Muscle of arm (tissue), 12 donors: ENCODE measurements around the gene GPANK1. TPM values are rescaled to one million over a fixed set of nuclear protein-coding genes. Genes with fewer than 3 reads are reported as not detected.

Experiments
- DNase-seq: peaks from one replicate; pipeline ENCODE4 v3.0.0-alpha.2; 2013
- polyA plus RNA-seq, 12 donors: library from polyadenylated mRNA; unstranded; fragments of 120-200 nt; gene quantifications; one replicate each; pipeline ENCODE4 v1.2.1, GENCODE V29; 2013; ENCODE audit not compliant: insufficient read length in 12 of 12

The GPANK1 gene
- polyA plus RNA-seq, 12 donors, result 12.1 to 25.8 (median 13.5) TPM; not detected in 1

DNA sequence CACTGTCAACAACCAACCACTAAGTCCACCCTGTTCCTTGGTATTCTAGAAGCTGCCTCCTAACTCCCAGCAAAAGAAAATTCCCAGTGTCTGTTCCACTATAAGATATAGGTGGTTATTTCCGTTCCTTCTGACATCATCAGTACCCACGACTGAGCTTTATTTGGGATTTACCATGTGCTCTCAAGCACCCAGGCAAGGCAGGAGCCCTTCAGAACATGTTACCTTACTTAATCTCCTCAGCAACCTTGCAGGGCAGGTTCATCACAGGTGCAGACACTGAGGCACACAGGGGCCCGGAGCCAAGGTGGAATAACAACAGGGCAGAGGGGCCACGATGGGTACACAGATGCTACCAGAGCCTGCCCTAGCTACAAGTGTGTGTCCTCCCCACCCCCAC is 27.6 kb upstream of the GPANK1 start:
- DNase-seq, result no peak

DNA sequence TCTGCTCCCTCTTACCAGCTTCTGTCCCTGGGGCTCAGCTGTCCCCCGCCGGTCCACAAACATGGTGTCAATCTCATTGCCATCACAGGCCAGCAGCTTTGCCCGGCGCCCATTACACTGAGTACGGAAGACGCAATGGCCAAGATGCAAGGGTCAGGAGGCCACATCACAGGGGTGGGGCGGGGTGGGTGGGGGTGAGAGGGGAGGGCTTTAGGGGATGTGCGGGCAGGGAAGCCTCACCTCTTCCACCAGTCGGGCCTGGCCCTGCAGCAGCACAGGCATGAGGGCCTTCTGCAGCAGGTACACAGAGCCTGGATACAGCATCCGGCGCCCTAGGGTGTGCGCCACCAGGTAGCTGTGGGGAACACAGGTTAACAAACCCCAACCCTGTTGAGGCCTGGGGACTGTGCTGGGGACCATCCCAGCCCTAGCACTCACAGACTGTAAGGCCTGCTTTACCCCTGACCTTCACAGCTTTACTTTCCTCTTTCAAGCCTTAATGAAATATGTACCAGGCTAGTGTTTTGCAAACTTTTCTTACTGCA is 26.8 kb upstream of the GPANK1 start:
- no peak for DNase-seq

DNA sequence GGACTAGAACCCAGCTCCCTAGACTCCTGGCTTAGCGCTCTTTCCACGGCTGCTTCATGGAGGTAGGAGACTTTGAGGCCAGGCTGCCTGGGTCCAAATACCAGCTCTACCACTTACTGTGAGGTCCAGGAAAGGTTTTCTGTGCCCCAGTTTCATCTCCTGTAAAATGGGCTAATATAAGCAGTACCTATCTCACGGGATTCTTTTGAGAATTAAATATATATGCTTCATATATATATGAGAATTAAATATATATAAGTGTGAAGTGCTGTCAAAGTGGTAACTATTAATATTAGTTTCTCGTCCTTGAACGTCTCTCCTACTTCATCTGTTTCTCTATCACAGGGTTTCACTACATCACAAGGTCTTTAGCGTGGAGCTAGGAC is 26.3 kb upstream of the GPANK1 start:
- no peak for DNase-seq

DNA sequence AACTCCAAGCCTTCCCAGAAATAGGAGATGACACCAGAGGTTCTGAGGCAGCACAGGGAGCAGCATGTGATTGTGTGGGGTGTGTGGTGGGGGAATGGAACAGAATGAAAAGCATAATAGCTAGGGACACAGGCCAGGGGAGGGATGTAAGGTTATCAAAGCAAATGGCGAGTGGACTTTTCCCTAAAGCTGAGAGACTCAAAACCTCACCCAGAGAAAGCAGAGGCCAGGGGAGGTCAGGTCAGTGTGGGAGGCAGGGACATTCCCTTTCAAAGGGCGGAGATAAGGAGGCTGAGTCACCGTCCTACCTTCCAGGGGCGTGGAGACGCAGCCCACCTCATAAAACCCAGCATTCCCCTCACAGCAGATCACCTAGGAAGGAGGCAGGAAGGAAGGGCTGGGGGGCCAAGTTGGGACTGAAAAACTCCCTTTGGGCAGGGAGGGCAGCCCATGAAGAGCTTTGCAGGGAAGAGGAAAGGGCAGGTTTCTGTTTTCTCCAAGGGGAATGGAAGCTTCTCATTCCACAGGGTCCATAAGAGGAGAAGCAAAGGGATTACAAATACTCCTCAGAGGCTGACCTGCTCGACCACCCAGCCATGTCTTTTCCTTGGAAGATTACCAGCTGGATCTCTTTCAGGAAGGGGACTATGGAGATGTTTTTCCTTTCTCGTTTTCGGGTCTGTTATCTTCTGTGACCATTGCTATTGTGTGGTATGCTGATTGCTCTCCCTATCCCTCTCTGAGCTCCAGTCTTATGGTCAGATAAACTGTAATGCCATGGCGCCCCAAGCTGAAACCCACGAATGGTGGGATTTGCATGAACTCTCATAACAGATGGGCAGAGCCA is 25.7 kb upstream of the GPANK1 start:
- DNase-seq, result no peak

DNA sequence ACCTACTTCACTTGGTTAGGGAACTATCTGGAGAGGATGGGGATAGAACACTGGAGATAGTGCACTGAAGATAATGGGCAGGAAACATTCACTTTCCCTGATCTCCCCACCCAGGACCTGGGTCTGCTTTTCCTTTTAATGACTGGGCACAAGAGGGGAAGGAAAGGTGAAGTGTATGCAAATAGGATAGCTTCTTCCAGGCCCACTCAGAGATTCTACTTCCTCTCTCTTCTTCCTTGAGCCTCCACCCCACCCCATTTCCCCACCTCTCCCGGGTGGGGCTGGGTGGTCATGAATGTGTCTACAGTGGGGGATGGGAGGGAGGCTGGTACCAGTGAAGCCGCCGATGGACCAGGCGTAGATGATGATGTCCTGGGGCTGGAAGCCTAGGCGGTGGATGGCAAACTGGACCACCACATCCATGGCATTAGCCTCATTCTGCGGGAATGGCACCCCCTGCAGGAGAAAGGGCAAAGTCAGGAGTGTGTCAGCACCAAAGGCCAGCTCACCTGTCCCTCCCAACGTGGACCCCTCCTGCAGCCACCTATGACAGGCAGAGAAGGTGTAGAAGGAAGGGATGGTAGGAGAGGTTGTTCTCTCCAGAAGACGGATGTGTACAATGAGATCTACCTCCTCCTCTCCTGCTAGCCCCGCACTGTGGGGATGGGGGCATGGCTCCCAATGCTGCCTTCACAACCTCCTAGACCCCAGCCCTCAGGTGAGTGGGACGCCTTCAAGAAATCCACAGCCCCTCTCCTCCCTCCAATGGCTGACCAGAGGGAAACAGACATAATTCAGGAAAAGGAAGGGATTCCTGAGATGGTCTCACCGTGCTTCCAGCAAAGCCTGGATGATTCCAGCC is 24.7 kb upstream of the GPANK1 start:
- no peak for DNase-seq

DNA sequence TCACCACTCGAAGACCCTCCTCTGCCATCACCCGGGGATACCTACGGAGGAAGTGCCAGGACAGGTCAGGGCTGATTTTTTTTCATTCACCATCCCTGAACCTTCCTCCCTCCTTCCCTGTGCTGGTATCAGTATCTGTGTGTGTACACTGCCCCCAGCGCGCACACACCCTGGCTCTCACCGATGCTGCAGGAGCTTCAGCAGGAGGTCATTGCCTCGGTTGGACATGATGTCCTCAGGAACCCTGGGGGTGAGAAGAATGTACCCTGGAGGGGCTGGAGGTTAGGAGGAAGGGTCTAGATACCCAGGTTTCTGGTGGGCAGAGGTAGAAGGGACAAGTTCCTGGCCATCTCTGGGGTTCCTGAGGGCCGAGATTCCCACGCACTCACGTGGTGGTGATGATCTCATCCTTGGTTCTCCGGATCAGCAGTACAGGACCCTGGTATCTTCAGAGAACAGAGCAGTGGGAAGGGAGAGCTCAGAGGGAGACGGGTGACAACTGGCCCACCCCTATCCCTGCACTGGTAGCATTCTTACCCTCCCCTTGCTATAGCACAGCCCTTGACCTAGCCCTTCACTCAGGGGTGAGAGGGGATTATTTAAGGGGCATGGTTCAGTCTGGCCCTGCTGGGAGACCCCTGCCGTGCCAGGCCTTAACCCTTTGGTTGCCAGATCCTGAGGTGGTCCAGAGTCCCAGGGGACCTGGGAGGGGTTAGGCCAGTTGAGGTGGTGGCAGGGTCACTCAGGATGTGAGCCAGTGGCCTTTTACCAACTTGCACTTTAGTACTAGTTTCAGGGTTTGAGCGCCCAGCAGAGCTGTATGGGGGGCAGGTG is 23.3 kb upstream of the GPANK1 start:
- no peak for DNase-seq

DNA sequence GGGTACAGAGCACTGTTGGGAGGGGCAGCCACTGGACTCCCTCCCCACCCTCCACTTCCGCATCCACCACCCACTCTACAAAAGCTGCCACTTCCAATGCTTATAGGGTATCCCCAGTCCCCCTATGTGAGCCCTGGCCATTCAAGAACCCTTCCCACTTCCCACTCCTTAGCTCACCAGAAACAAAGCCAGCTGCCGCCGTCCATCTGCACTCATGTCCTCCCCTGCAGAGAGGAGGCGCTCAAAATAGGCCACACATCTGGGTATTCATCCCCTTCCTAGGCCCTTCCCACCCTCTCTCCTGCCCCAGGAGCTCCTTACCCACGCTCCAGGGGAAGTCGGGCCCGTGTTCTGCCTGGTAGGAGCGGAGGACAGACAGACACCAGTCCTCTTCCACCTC is 22.5 kb upstream of the GPANK1 start:
- no peak for DNase-seq

DNA sequence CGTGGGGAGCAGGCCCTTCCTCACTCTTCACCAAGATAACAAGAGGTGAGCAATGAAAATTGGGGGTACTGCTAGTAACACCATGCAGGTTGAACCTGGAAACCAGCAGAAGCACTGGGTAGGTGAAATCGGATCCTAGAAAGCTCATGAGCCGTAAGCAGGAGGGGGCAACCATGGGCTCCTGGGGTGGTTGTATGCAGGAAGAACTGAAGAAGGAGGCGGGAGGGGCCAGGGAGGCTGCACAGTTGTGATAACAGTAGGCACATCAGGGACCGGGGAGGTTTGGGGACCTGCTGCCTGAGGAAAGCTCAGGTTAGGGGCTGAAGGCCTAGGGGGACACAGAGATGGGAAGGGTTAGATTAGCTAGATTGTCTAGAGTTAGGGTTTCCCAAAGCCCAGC is 21.7 kb upstream of the GPANK1 start:
- no peak for DNase-seq

DNA sequence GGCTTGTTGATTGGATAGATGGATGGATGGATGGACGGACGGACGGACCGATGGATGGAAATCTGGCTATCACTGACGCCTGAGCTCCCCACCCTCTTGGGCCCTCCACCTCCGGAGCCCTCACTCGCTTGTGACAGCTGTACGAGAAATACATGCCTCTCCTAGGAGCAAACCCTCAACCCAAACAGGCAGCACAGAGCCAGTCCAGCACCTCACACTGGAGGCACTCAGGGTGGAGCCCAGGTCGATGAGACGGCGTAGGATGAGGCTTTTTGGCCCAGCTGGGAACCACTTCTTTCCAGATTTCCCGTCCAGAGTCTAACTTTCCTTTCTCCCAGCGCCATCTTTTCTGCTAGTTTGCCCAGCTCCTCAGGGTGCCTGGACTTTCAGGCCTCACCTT is 18.8 kb upstream of the GPANK1 start:
- no peak for DNase-seq

DNA sequence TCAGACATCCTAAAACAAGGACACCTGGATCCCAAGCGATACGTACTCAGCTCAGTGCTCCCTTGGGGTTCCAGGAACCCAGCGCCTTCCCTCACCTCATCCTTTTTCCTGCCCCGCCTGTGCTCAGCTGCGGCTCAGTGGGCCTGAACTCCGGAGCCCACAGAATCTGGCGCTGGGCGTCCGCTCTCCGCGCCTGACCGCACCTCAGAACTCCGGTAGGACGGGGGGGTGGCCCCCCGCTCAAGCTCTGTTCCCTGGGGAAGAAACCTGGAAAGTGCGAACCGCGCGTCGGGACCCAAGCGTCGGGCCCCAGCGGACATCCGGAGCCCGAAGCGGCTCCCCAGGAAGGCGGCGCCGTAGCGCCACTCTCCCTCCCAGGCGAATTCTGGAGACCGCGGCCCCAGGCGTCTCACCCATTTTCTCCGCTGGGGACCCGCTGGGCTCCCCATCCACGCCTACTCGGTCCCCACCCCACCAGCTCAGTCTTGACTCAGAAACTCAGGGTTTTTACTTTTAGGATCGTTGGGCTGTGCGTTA is 16.4 kb upstream of the GPANK1 start:
- DNase-seq, result no peak

DNA sequence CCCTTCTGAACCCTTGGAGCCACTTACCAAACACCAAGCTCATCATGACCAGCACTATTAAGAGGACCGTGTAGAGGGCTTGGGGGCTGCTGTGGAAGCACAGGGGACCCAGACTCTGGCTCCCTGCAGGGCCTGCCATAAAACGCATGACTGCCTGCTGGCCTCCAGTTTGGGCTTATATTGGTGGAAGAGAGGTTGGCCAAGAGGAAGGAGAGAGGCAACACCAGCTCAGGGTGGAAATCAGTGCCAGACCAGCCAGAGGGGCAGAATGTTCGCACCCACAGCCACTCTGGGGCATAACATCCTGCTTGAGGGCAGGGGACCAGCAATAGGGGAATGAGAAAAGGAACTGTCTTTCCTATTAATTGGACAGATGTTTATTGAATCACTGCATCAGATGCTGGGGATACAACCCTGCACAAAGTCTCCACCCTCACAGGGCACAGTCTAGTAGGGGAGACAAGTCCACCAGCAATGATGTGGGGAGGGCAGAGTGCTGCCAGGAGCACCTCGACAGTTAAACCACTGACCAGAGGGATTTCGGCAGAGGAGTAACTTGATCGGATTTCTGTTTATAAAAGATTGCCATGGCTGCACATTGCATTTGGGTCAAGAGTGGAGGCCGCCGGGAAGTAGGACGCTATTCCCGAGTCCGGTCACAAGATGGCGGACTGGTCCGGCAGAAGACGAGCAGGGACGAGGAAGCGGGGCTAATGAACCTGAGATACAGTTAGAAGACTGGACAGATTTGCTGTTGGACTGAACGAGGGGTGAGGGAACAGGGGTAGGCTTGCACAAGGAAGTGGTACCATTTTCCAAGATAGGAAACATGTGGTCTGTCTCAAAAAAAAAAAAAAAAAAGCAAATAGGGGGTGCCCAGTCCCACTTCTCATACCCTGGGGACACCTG is 15.7 kb upstream of the GPANK1 start, which contains the start of gene LY6G5C:
Gene LY6G5C, minus strand, starts transcription at position 842 of the 909 bp plus-strand sequence. Its CDS starts 694 bp downstream, at position 148.
- peak; percentile 91 for DNase-seq

DNA sequence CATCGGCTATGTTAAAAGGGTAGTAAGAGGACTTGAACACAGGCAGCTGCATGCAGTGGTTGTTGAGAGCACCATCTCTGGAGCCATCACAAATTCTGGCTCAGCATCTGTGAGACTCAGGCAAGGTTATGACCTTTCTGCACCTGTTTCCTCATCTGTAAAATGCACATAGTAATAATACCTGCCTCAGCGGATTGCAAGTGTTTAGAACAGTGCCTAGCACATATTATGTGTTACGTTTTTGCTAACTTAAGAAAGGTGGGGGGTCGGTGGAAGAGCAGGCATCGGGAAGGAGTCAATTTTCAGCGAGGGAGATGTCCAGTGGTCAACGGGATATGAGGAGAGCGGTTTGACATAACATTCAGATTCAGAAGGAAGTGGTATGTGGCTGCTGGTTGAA is 13.2 kb upstream of the GPANK1 start:
- no peak for DNase-seq

DNA sequence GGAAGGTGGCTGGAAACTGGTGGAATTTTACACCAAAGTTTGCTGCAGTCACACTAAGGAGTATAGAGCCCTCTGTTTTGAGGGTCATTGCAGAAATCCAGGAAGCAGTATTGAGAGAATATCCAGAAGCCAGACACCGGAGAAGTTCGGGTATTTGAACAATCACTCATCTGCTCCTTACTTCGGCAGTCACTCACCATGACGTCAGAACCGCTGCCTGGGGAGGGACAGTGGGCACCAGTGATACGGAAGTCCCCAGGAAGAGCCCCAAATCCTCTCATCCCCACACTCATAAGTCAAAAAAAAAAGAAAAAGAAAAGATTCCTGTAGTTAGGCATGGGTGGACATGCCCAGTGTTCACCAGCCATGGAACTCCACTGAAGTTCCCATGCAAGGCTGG is 12.1 kb upstream of the GPANK1 start:
- no peak for DNase-seq

DNA sequence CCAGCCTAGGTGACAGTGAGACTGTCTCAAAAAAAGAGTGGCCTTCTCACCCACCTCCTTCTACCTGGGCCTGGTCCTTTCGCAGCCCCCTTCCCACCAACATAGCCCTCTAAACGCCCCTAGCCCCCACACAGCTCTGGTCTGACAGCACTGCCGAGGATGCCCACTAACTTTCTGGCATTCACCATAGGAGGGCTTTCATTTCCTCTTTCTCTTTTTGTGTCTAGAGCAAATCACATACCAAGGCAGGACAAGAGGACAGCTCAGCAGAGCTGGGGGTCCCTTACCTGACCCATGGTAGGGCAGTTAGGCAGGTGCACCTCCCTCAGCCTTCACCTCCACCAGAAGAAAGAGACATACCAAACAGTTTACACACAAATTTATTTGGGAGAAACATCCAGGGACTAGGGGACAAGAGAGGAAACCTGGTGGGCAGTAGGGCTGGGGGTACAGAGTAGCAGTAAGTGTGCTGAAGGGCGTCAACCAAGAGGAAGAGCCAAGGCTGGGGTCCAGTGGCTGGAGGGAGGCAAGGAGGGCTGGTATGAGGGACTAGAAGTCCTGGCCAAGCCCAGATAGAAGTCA is 11.6 kb upstream of the GPANK1 start:
- DNase-seq, result no peak

DNA sequence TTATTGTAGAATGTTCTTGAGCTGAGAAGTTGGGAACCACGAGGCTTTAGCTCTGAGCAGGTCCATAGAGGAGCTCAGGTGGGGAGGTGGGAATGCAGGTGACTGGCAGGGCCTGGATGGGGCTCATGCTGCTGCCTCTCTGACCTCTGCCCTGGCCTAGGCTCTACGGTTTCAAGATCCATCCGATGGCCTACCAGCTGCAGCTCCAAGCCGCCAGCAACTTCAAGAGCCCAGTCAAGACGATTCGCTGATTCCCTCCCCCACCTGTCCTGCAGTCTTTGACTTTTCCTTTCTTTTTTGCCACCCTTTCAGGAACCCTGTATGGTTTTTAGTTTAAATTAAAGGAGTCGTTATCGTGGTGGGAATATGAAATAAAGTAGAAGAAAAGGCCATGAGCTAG is 4.9 kb upstream of the GPANK1 start, which contains the start of gene LY6G5B:
Gene LY6G5B, plus strand, starts transcription at position 301 of the 400 bp plus-strand sequence. CDS start 975 bp downstream, outside the sequence.
- DNase-seq, result no peak

DNA sequence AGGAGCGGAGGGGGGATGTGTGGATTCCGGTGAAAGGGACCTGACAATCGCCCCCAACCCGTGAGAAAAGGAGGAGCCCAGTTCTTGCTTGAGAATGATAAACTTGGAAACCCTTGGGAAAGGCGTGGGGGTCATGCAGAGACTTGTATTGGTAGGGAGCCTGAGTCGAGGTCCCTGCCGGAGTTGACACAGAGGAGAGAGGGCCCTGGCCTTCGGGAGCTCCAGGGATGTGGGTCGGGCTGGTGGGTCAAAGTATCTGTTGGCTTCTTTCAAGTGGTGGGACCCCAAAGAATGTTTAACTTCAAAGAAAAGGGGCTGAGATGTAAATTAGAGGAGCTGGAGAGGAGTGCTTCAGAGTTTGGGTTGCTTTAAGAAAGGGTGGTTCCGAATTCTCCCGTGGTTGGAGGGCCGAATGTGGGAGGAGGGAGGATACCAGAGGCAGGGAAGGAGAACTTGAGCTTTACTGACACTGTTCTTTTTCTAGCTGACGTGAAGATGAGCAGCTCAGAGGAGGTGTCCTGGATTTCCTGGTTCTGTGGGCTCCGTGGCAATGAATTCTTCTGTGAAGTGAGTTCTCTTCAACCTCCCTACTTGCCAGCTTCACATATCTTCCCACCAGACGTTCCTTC is 1.7 kb upstream of the GPANK1 start:
- DNase-seq, result no peak

DNA sequence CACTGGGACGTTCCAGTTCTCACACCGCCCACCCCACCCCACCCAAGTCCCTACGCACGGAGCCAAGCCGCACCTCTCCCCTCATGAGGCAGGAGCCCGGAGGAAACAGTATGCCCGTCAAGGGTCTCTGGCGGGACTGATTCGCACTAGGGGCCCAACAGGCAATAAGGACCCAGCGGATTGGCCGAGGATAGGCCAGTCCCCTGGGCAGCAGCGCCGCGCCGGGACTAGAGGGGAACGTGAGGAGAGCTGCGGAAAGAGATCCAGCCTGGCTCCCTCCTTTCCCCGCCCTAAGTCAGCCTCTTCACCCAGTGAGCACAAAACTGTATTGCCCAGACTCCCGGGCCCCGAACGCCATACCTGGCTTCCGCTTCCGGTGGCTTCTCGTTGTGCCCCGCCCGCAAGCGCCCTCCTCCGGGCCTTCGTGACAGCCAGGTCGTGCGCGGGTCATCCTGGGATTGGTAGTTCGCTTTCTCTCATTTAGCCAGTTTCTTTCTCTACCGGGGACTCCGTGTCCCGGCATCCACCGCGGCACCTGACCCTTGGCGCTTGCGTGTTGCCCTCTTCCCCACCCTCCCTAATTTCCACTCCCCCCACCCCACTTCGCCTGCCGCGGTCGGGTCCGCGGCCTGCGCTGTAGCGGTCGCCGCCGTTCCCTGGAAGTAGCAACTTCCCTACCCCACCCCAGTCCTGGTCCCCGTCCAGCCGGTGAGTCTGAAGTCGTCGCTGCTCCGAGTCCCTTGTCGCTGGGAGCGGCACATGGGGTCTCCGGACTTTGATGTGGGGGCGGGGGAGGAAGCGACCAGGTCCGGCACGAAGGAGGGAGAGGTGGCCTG is 922 bp upstream of the GPANK1 start, which contains the start of gene CSNK2B:
Gene CSNK2B, plus strand, starts transcription at position 580 of the 836 bp plus-strand sequence. CDS start 752 bp downstream, outside the sequence.
- DNase-seq, result peak; percentile 99
